Brain microvascular endothelial cell (primary cell): ENCODE measurements around the gene KRT6B.
A peak's percentile ranks its signal among the peaks of the same experiment; 100 is the strongest.
"Not testable (repeated sequence)": the region's sequence is repeated elsewhere in the genome, so short reads cannot be mapped to it uniquely, and the experiment has no call there.

Experiments
- DNase-seq: peaks from one replicate; pipeline ENCODE4 v3.0.0-alpha.2; 2020
- H3K27ac ChIP-seq: fragments of 250-450 bp; sonication (Bioruptor Pico); 2 replicates; pipeline ENCODE4 v1.5.1; 2020; ENCODE audit warnings: mild to moderate bottlenecking, moderate library complexity
- H3K27me3 ChIP-seq: fragments of 250-450 bp; sonication (Bioruptor Pico); replicated peaks from 2 replicates; pipeline ENCODE4 v1.5.1; 2020; ENCODE audit warnings: mild to moderate bottlenecking
- H3K36me3 ChIP-seq: fragments of 250-450 bp; sonication (Bioruptor Pico); replicated peaks from 2 replicates; pipeline ENCODE4 v1.5.1; 2020; ENCODE audit warnings: mild to moderate bottlenecking
- H3K4me3 ChIP-seq: 2 replicates; pipeline ENCODE4 v1.5.1; 2011; ENCODE audit warnings: low read depth, mild to moderate bottlenecking, control low read depth, low read length, moderate library complexity
- CTCF ChIP-seq: IDR thresholded peaks from 2 replicates; pipeline ENCODE4 v1.5.1; 2011; ENCODE audit warnings: low read depth, mild to moderate bottlenecking, moderate library complexity, low read length, control low read depth, inconsistent platforms; ENCODE audit errors: missing control alignments
- in situ Hi-C: cut with HindIII; loops from 2 replicates; pipeline ENCODE4 v1.10.0; 2017; ENCODE audit warnings: low sequenced_read_pairs, low pct_ligation_motif_present

Gene KRT6B

GRCh38 chr12:52496590-52497071 lies 44.7 kb upstream of the KRT6B start:
- in situ Hi-C loops, result no loop called here
- peak; percentile 80 for DNase-seq
- H3K27ac ChIP-seq, result no peak overlapping the region
- no peaks in the 10 kb centered on the region for H3K36me3 ChIP-seq
- no peak overlapping the region for H3K4me3 ChIP-seq
- no peaks in the 10 kb centered on the region for H3K27me3 ChIP-seq
- TF ChIP-seq CTCF, result no peak

- peak overlapping the region; percentile 36 for H3K27ac ChIP-seq
- DNase-seq, result no peak
Observed at GRCh38 chr12:52496054-52496453, 44.1 kb upstream of the KRT6B start.

GRCh38 chr12:52495389-52495788 lies 43.4 kb upstream of the KRT6B start:
- H3K36me3 ChIP-seq, result no peaks in the 10 kb centered on the region
- no peak for TF ChIP-seq CTCF
- no peak for DNase-seq
- no peak overlapping the region for H3K27ac ChIP-seq
- in situ Hi-C loops, result no loop called here
- H3K27me3 ChIP-seq, result peaks cover 3% of the 10 kb centered on the region
- H3K4me3 ChIP-seq, result no peak overlapping the region

More at GRCh38 chr12:52496054-52496453, 44.1 kb upstream of the KRT6B start:
- TF ChIP-seq CTCF, result no peak
- in situ Hi-C loops, result no loop called here
- Histone ChIP-seq H3K36me3 (no peaks in the 10 kb centered on the region), H3K27me3 (peaks cover 3% of the 10 kb centered on the region), H3K4me3 (no peak overlapping the region)

GRCh38 chr12:52494518-52494917 lies 42.6 kb upstream of the KRT6B start:
- no peak for TF ChIP-seq CTCF
- in situ Hi-C loops, result no loop called here
- Histone ChIP-seq H3K27me3 (peaks cover 5% of the 10 kb centered on the region), H3K27ac (no peak overlapping the region), H3K36me3 (no peaks in the 10 kb centered on the region), H3K4me3 (no peak overlapping the region)
- peak; percentile 16 for DNase-seq

- no peak for TF ChIP-seq CTCF
- in situ Hi-C loops, result no loop called here
- Histone ChIP-seq H3K27me3 (peaks cover 5% of the 10 kb centered on the region), H3K4me3 (no peak overlapping the region), H3K36me3 (no peaks in the 10 kb centered on the region), H3K27ac (no peak overlapping the region)
- no peak for DNase-seq
Observed at GRCh38 chr12:52494100-52494499, 42.2 kb upstream of the KRT6B start.

GRCh38 chr12:52493172-52493571 lies 41.2 kb upstream of the KRT6B start, which contains the start of gene KRT6A:
TSS of gene KRT6A (minus strand) at chr12:52493257. CDS start at chr12:52493188, 69 bp downstream.
- peaks cover 5% of the 10 kb centered on the region for H3K27me3 ChIP-seq
- no peak for DNase-seq

GRCh38 chr12:52492405-52492804 lies 40.5 kb upstream of the KRT6B start:
- H3K36me3 ChIP-seq, H3K4me3 ChIP-seq, H3K27me3 ChIP-seq, H3K27ac ChIP-seq, in situ Hi-C loops, DNase-seq: not testable (repeated sequence)

More at GRCh38 chr12:52493172-52493571, 41.2 kb upstream of the KRT6B start, which contains the start of gene KRT6A:
- no peak for TF ChIP-seq CTCF
- Histone ChIP-seq H3K36me3 (no peaks in the 10 kb centered on the region), H3K4me3 (no peak within 1 kb of the TSS), H3K27ac (no peak within 1 kb of the TSS)
- in situ Hi-C loops, result no loop called here

GRCh38 chr12:52491495-52491894 lies 39.5 kb upstream of the KRT6B start:
- DNase-seq, H3K36me3 ChIP-seq, H3K4me3 ChIP-seq, H3K27me3 ChIP-seq, H3K27ac ChIP-seq, in situ Hi-C loops: not testable (repeated sequence)
